SK-N-SH treated with all-trans-retinoic acid at 6 μM for 48 hours (cell line): Measurements from ENCODE around the gene STX1B.

Source experiments
- ARNTL ChIP-seq: fragments of 450-650 bp; formaldehyde crosslinking; IDR thresholded peaks from 2 replicates; pipeline ENCODE4 v1.5.0; 2020; ENCODE audit warnings: low read depth, mild to moderate bottlenecking, moderate library complexity, borderline replicate concordance
- ESRRG ChIP-seq: fragments of 250-450 bp; sonication (Bioruptor Pico); IDR thresholded peaks from 2 replicates; pipeline ENCODE4 v1.6.1; 2021; ENCODE audit warnings: mild to moderate bottlenecking
- OSR1 ChIP-seq: fragments of 250-450 bp; sonication (Bioruptor Pico); IDR thresholded peaks from 2 replicates; pipeline ENCODE4 v1.8.0; 2022; ENCODE audit warnings: moderate library complexity, mild to moderate bottlenecking, inconsistent platforms
- SNAI2 ChIP-seq: fragments of 250-450 bp; sonication (Bioruptor Pico); IDR thresholded peaks from 2 replicates; pipeline ENCODE4 v1.5.0; 2020; ENCODE audit warnings: mild to moderate bottlenecking, moderate library complexity
- TOX ChIP-seq: fragments of 250-450 bp; sonication (Bioruptor Pico); IDR thresholded peaks from 2 replicates; pipeline ENCODE4 v1.8.0; 2021; ENCODE audit warnings: mild to moderate bottlenecking, moderate library complexity, borderline replicate concordance
- ZFP3 ChIP-seq: fragments of 250-450 bp; sonication (Bioruptor Pico); IDR thresholded peaks from 2 replicates; pipeline ENCODE4 v1.5.0; 2020; ENCODE audit warnings: mild to moderate bottlenecking, moderate library complexity
- ZNF8 ChIP-seq: fragments of 450-650 bp; formaldehyde crosslinking; IDR thresholded peaks from 2 replicates; pipeline ENCODE4 v1.5.0; 2020; ENCODE audit warnings: mild to moderate bottlenecking, moderate library complexity
- TF ChIP-seq, protein P1 (sequence below): fragments of 250-450 bp; sonication (Bioruptor Pico); IDR thresholded peaks from 2 replicates; pipeline ENCODE4 v1.8.0; 2020; ENCODE audit warnings: mild to moderate bottlenecking, moderate library complexity, borderline replicate concordance
- TF ChIP-seq, protein P2 (sequence below): fragments of 250-450 bp; sonication (Bioruptor Pico); IDR thresholded peaks from 2 replicates; pipeline ENCODE4 v1.5.1; 2021; ENCODE audit warnings: mild to moderate bottlenecking, moderate library complexity

DNA sequence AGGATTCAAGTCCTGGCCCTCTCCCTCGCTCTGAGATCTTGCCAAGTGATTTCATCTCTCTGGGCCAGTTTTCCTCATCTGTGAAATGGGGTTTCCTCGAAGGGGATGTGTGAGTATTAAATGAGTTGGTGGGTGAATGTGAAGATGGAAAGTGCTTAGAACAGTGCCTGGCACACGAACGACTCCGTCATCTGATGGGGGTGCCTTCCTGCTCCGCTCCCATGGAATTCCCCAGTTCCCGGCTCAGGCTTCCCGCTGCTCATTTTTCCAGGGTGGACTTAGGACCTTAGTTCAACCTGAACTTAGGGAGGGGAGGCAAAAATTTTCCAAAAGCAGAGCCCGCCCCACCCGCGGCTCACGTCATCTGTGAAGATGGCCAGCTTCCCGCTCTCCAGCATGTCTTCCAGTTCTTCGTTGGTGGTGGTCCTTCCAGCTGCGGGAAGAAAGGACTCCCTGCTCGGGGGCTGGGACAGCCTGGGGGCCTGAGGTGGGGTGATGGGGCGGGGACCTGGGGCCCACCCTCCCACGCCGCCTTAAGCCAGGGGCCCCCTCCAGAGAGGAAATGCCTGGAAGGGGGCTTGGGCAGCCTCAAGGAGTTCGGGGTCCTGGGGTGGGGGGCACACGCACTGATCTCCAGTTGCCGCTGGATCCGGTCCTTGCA, 14.0 kb downstream of the STX1B start:
- TF ChIP-seq ARNTL (CRISPR knock-in tag) (no peak), ESRRG (CRISPR knock-in tag) (no peak), OSR1 (CRISPR knock-in tag) (no peak), SNAI2 (no peak), TOX (CRISPR knock-in tag) (no peak), ZNF8 (CRISPR knock-in tag) (no peak), ZFP3 (CRISPR knock-in tag) (no peak)
- TF ChIP-seq, protein P1, sequence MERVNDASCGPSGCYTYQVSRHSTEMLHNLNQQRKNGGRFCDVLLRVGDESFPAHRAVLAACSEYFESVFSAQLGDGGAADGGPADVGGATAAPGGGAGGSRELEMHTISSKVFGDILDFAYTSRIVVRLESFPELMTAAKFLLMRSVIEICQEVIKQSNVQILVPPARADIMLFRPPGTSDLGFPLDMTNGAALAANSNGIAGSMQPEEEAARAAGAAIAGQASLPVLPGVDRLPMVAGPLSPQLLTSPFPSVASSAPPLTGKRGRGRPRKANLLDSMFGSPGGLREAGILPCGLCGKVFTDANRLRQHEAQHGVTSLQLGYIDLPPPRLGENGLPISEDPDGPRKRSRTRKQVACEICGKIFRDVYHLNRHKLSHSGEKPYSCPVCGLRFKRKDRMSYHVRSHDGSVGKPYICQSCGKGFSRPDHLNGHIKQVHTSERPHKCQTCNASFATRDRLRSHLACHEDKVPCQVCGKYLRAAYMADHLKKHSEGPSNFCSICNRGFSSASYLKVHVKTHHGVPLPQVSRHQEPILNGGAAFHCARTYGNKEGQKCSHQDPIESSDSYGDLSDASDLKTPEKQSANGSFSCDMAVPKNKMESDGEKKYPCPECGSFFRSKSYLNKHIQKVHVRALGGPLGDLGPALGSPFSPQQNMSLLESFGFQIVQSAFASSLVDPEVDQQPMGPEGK = no peak
- TF ChIP-seq, protein P2, sequence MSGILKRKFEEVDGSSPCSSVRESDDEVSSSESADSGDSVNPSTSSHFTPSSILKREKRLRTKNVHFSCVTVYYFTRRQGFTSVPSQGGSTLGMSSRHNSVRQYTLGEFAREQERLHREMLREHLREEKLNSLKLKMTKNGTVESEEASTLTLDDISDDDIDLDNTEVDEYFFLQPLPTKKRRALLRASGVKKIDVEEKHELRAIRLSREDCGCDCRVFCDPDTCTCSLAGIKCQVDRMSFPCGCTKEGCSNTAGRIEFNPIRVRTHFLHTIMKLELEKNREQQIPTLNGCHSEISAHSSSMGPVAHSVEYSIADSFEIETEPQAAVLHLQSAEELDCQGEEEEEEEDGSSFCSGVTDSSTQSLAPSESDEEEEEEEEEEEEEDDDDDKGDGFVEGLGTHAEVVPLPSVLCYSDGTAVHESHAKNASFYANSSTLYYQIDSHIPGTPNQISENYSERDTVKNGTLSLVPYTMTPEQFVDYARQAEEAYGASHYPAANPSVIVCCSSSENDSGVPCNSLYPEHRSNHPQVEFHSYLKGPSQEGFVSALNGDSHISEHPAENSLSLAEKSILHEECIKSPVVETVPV (CRISPR knock-in tag) = no peak
